Trophoblast cell (in vitro differentiated cells and primary cell): Measurements from ENCODE around the gene PIK3R5.

Source experiments
- DNase-seq, 2 donors: peaks; one replicate each; pipeline ENCODE4 v3.0.0-alpha.2; 2016
- H2AFZ ChIP-seq: 2 replicates; pipeline ENCODE4 v1.6.1; 2013; ENCODE audit warnings: low read length, moderate library complexity, mild to moderate bottlenecking; ENCODE audit not compliant: insufficient read depth, poor library complexity
- H2AK5ac ChIP-seq: 2 replicates; pipeline ENCODE4 v1.6.1; 2013; ENCODE audit warnings: mild to moderate bottlenecking, low read length
- H2BK120ac ChIP-seq: 2 replicates; pipeline ENCODE4 v1.6.1; 2013; ENCODE audit warnings: low read length, mild to moderate bottlenecking, moderate library complexity; ENCODE audit not compliant: insufficient read depth, poor library complexity
- H2BK12ac ChIP-seq: 2 replicates; pipeline ENCODE4 v1.6.1; 2013; ENCODE audit warnings: mild to moderate bottlenecking, low read length, moderate library complexity
- H2BK5ac ChIP-seq: 2 replicates; pipeline ENCODE4 v1.6.1; 2013; ENCODE audit warnings: low read length, low read depth, moderate library complexity, mild to moderate bottlenecking; ENCODE audit not compliant: poor library complexity
- H3K14ac ChIP-seq: 2 replicates; pipeline ENCODE4 v1.6.1; 2013; ENCODE audit warnings: mild to moderate bottlenecking, low read length
- H3K18ac ChIP-seq: 2 replicates; pipeline ENCODE4 v1.6.1; 2013; ENCODE audit warnings: mild to moderate bottlenecking, low read length
- H3K23ac ChIP-seq: 2 replicates; pipeline ENCODE4 v1.6.1; 2013; ENCODE audit warnings: low read length
- H3K27ac ChIP-seq: 2 replicates; pipeline ENCODE4 v1.5.1; 2013; ENCODE audit warnings: low read depth, mild to moderate bottlenecking, inconsistent platforms, low read length, moderate library complexity
- H3K27me3 ChIP-seq: 2 replicates; pipeline ENCODE4 v1.6.1; 2013; ENCODE audit warnings: inconsistent platforms, mild to moderate bottlenecking, low read length, moderate library complexity; ENCODE audit not compliant: insufficient read depth
- H3K36me3 ChIP-seq, 2 experiments: 1 replicate in 1 of 2; 2 replicates in 1 of 2; pipeline ENCODE4 v1.6.1; 2013; ENCODE audit warnings: low read length in 2 of 2, mild to moderate bottlenecking in 2 of 2, moderate library complexity in 1 of 2; ENCODE audit not compliant: insufficient read depth in 2 of 2, control insufficient read depth in 1 of 2
- H3K4ac ChIP-seq: 2 replicates; pipeline ENCODE4 v1.6.1; 2013; ENCODE audit warnings: low read depth, mild to moderate bottlenecking, low read length, moderate library complexity
- H3K4me1 ChIP-seq, 2 experiments: 1 replicate in 1 of 2; 2 replicates in 1 of 2; pipeline ENCODE4 v1.6.1; 2013; ENCODE audit warnings: low read length in 2 of 2, mild to moderate bottlenecking in 2 of 2, moderate library complexity in 1 of 2; ENCODE audit not compliant: insufficient read depth in 2 of 2, control insufficient read depth in 1 of 2
- H3K4me2 ChIP-seq: 2 replicates; pipeline ENCODE4 v1.6.1; 2013; ENCODE audit warnings: inconsistent platforms, mild to moderate bottlenecking, low read length, moderate library complexity
- H3K4me3 ChIP-seq: 2 replicates; pipeline ENCODE4 v1.5.1; 2013; ENCODE audit warnings: mild to moderate bottlenecking, low read depth, low read length, inconsistent platforms
- H3K79me1 ChIP-seq: one replicate; pipeline ENCODE4 v1.6.1; 2013; ENCODE audit warnings: low read length
- H3K79me2 ChIP-seq: 2 replicates; pipeline ENCODE4 v1.6.1; 2013; ENCODE audit warnings: low read length, mild to moderate bottlenecking; ENCODE audit not compliant: control insufficient read depth, insufficient read depth, poor library complexity
- H3K9ac ChIP-seq: 2 replicates; pipeline ENCODE4 v1.6.1; 2013; ENCODE audit warnings: mild to moderate bottlenecking, low read length
- H3K9me3 ChIP-seq: 2 replicates; pipeline ENCODE4 v1.6.1; 2013; ENCODE audit warnings: low read depth, mild to moderate bottlenecking, control low read depth, inconsistent platforms, low read length; ENCODE audit not compliant: insufficient read depth
- H4K12ac ChIP-seq: 2 replicates; pipeline ENCODE4 v1.6.1; 2013; ENCODE audit warnings: low read depth, mild to moderate bottlenecking, low read length, moderate library complexity
- H4K8ac ChIP-seq: 2 replicates; pipeline ENCODE4 v1.6.1; 2013; ENCODE audit warnings: low read depth, mild to moderate bottlenecking, low read length, moderate library complexity
- H4K91ac ChIP-seq: one replicate; pipeline ENCODE4 v1.6.1; 2013; ENCODE audit warnings: low read depth, mild to moderate bottlenecking, low read length, moderate library complexity
- WGBS: extraction: QIAGEN DNeasy Blood & Tissue Kit; methylation state at CpG from one replicate; pipeline ENCODE4 v1.1.7; 2013; ENCODE audit warnings: missing lambda C conversion rate; ENCODE audit not compliant: insufficient read length, insufficient coverage; ENCODE audit errors: extremely low coverage; 5-methylcytosine and 5-hydroxymethylcytosine counted together

The PIK3R5 gene

DNA sequence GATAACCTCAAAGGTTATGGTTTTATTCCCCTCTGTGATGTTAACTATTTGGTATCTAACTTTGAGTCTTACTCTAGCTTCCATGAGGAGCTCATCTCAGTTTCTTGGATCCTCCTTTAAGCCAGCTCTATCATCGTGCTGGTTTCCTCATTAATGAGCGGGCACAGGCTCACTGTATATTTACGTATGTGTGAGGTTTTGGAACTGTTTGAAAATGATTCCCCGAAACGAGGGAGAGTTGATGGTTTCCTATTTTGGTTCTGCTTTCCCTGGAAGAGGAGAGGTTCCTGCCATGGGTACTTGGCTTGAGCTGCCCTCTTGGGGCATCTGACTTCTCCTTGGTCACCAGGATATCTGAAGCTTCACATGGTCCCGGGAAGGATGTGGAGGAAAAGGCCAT lies 65.3 kb downstream of the PIK3R5 start:
- Histone ChIP-seq H3K27me3 (no peaks in the 10 kb centered on the region), H3K23ac (no peak overlapping the region), H3K27ac (no peak overlapping the region), H3K79me1 (no peaks in the 10 kb centered on the region), H4K8ac (no peak overlapping the region), H2AFZ (no peak overlapping the region), H3K4me3 (no peak overlapping the region), H3K9ac (no peak overlapping the region), H3K18ac (no peak overlapping the region), H3K4me1 (no peaks in the 10 kb centered on the region), H3K9me3 (no peaks in the 10 kb centered on the region), H2BK120ac (no peak overlapping the region), H2BK5ac (no peak overlapping the region), H2BK12ac (no peak overlapping the region), H3K4ac (no peak overlapping the region), H4K91ac (no peak overlapping the region), H3K14ac (no peak overlapping the region), H3K4me2 (no peak overlapping the region), H3K79me2 (no peaks in the 10 kb centered on the region), H3K36me3 (no peaks in the 10 kb centered on the region), H4K12ac (no peak overlapping the region), H2AK5ac (no peak overlapping the region)
- no CpG with 5 or more reads among the region's 6 CpGs for WGBS
- no peak for DNase-seq

DNA sequence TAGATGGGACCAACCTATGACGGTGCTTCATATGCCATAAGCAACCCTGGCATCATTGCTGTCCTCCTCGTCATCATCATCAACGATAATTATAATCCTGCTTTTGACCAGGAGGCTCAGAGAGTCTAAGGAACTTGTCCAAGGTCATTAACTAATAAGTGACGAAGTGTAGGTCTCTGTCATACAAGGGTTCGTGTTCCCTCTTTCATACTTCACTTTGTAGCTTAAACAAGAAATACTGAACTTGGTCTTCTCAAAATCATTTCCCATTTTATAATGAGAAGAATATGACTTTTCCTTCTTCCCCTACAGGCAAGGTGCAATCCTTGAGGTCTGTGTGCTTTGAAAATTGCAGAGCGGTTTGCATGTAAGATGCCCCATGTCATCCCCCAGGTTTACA lies 66.9 kb downstream of the PIK3R5 start:
- no CpG with 5 or more reads among the region's 6 CpGs for WGBS
- no peak overlapping the region for H3K4ac ChIP-seq
- H3K4me3 ChIP-seq = no peak overlapping the region
- H3K79me2 ChIP-seq = no peaks in the 10 kb centered on the region
- no peak overlapping the region for H3K27ac ChIP-seq
- no peak overlapping the region for H2AK5ac ChIP-seq
- H4K12ac ChIP-seq = no peak overlapping the region
- no peaks in the 10 kb centered on the region for H3K79me1 ChIP-seq
- DNase-seq = no peak
- H3K23ac ChIP-seq = no peak overlapping the region
- no peaks in the 10 kb centered on the region for H3K27me3 ChIP-seq
- H2BK12ac ChIP-seq = no peak overlapping the region
- H4K8ac ChIP-seq = no peak overlapping the region
- H3K9ac ChIP-seq = no peak overlapping the region
- no peak overlapping the region for H4K91ac ChIP-seq
- no peak overlapping the region for H3K14ac ChIP-seq
- no peaks in the 10 kb centered on the region for H3K36me3 ChIP-seq
- H2BK5ac ChIP-seq = no peak overlapping the region
- H3K18ac ChIP-seq = no peak overlapping the region
- H3K9me3 ChIP-seq = no peaks in the 10 kb centered on the region
- no peak overlapping the region for H2AFZ ChIP-seq
- H3K4me1 ChIP-seq = no peaks in the 10 kb centered on the region
- H3K4me2 ChIP-seq = no peak overlapping the region
- H2BK120ac ChIP-seq = no peak overlapping the region

DNA sequence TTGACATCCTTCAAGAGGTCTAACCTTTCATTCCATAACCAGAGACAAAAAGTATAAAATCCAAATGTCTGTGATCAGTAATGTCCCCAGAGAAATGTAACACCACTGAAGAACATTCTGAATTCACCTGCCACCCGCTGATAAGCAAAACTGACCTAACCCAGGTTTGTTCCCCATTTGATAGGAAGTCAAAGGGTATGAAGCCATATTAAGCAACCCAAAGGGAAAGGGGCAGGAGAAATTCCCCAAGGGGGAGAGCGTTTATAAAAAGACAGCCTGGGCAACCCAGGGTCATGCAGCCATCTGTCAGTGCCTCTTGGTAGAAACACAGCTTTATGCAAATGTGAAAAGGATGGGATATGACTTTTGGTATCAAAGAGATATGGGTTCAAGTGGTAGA lies 67.4 kb downstream of the PIK3R5 start:
- Histone ChIP-seq H2AFZ (no peak overlapping the region), H3K27ac (no peak overlapping the region), H3K4ac (no peak overlapping the region), H2AK5ac (no peak overlapping the region), H4K8ac (no peak overlapping the region), H3K79me1 (no peaks in the 10 kb centered on the region), H3K23ac (no peak overlapping the region), H3K4me3 (no peak overlapping the region), H3K9ac (no peak overlapping the region), H3K18ac (no peak overlapping the region), H3K4me2 (no peak overlapping the region), H2BK120ac (no peak overlapping the region), H3K9me3 (no peaks in the 10 kb centered on the region), H3K79me2 (no peaks in the 10 kb centered on the region), H2BK12ac (no peak overlapping the region), H3K14ac (no peak overlapping the region), H4K12ac (no peak overlapping the region), H3K27me3 (no peaks in the 10 kb centered on the region), H4K91ac (no peak overlapping the region), H3K4me1 (no peaks in the 10 kb centered on the region), H2BK5ac (no peak overlapping the region), H3K36me3 (no peaks in the 10 kb centered on the region)
- WGBS = no CpG with 5 or more reads among the region's 2 CpGs
- DNase-seq = no peak

DNA sequence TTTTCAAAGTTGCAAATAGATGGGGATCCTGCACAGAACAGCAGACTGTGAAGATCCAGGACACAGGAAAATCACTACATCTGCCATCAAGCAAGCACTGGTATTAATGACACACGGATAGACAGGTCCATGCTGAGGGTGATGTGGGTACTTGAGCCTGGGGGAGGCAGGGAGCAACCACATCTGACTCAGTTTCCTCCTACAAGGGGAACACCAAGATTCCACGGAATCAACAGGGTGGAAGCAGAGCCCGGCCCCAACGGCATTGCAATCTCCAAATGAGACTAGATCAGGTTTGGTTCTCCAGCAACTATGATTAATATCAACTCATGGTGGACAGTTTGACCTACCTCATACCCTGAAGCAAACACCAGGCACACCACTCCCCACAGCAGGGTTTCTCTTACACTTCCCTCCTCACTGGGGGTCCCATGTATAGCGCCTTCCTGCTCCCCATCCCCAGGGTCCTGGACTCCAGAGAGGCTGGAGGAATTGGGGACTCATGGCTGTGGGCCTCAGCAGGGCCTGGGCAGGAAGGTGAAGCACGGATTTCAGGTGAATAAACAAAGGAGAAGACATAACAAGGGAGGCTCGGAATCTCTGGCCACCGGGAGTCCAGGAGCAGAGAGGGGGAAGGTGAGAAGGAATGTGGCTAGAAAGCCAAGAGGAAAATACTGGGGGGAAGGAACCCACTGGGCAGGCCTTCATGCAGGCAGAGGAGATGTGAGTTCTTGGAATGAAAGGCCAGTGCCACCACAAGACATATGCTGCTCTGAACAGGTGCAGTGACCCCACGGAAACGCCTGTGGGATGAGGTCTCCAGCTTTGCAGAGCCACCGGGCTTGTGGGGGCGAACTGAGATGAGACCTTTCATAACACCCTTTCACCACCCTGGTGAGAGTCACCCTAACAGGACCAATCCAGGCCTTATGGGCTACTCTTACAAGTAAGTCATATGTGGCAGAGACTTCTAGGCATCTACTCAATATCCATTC lies 68.6 kb downstream of the PIK3R5 start:
- H3K4me1 ChIP-seq = no peaks in the 10 kb centered on the region
- H2BK5ac ChIP-seq = no peak overlapping the region
- H3K4ac ChIP-seq = no peak overlapping the region
- no peak overlapping the region for H3K18ac ChIP-seq
- H2AFZ ChIP-seq = no peak overlapping the region
- no peak overlapping the region for H3K4me2 ChIP-seq
- no peak overlapping the region for H3K4me3 ChIP-seq
- no CpG with 5 or more reads among the region's 12 CpGs for WGBS
- H3K9ac ChIP-seq = no peak overlapping the region
- no peak overlapping the region for H4K91ac ChIP-seq
- H3K23ac ChIP-seq = no peak overlapping the region
- H3K27me3 ChIP-seq = no peaks in the 10 kb centered on the region
- H3K14ac ChIP-seq = no peak overlapping the region
- H3K79me1 ChIP-seq = no peaks in the 10 kb centered on the region
- no peaks in the 10 kb centered on the region for H3K79me2 ChIP-seq
- H4K12ac ChIP-seq = no peak overlapping the region
- DNase-seq = no peak
- no peak overlapping the region for H3K27ac ChIP-seq
- H2BK12ac ChIP-seq = no peak overlapping the region
- H4K8ac ChIP-seq = no peak overlapping the region
- no peak overlapping the region for H2BK120ac ChIP-seq
- no peaks in the 10 kb centered on the region for H3K9me3 ChIP-seq
- no peak overlapping the region for H2AK5ac ChIP-seq
- H3K36me3 ChIP-seq = no peaks in the 10 kb centered on the region
